H1 (cell line): ENCODE data around the gene ST8SIA5. TPM values are rescaled to one million over a fixed set of nuclear protein-coding genes. Genes with fewer than 3 reads are reported as not detected.

Experiments used
- HDAC6 ChIP-seq: IDR thresholded peaks from one replicate; pipeline ENCODE4 v1.7.1; 2012; ENCODE audit warnings: low read depth, mild to moderate bottlenecking, inconsistent platforms, low read length, moderate library complexity
- JUN ChIP-seq: IDR thresholded peaks from 2 replicates; pipeline ENCODE4 v1.6.1; 2011; ENCODE audit warnings: low read depth, mild to moderate bottlenecking, improper control_type of control experiment, low read length
- SIN3A ChIP-seq, 2 experiments: IDR thresholded peaks in 1 of 2; conservative IDR thresholded peaks in 1 of 2; 2 replicates each; pipeline ENCODE4 v1.6.1; 2011 to 2012; ENCODE audit warnings: low read length in 2 of 2, improper control_type of control experiment in 1 of 2, low read depth in 1 of 2, mild to moderate bottlenecking in 1 of 2
- SIX5 ChIP-seq: IDR thresholded peaks from 2 replicates; pipeline ENCODE4 v1.6.1; 2011; ENCODE audit warnings: mild to moderate bottlenecking, low read depth, low read length
- TAF7 ChIP-seq: optimal IDR thresholded peaks from 2 replicates; pipeline ENCODE3; 2011; ENCODE audit warnings: low read depth, mild to moderate bottlenecking, inconsistent platforms, low read length, moderate library complexity, borderline replicate concordance
- polyA plus RNA-seq, 7 experiments: library from polyadenylated mRNA; depleted of rRNA in 3 of 7; stranded (reverse) in 5 of 7; unstranded in 2 of 7; fragments of >200 nt in 5 of 7; fragments of 200-250 nt in 2 of 7; gene quantifications; 1 replicate in 5 of 7; 2 replicates in 1 of 7; 4 replicates in 1 of 7; pipeline versions ENCODE4 v1.2.1 to v1.2.3, GENCODE V29; 2011 to 2013; ENCODE audit warnings: missing spikeins in 2 of 7, mixed read lengths in 2 of 7
- total RNA-seq: library from RNA; stranded (reverse); fragmentation: NEBNext Ultra II Directional; extraction: Animal tissue kit (Norgen Biotek cat#: 25700); gene quantifications from 2 replicates; pipeline ENCODE4 v1.2.1, GENCODE V29; 2021
- TF ChIP-seq, protein P1 (sequence below): fragments of 300-600 bp; sonication (generic); IDR thresholded peaks from 2 replicates; pipeline ENCODE4 v1.7.1; 2012; ENCODE audit warnings: low read length, moderate library complexity, mild to moderate bottlenecking, inconsistent platforms; ENCODE audit not compliant: insufficient replicate concordance
- TF ChIP-seq, protein P2 (sequence below), 3 experiments: IDR thresholded peaks; 1 replicate in 2 of 3; 2 replicates in 1 of 3; pipeline versions ENCODE4 v1.5.1 to v1.6.1; 2011; ENCODE audit warnings: low read length in 3 of 3, mild to moderate bottlenecking in 3 of 3, inconsistent platforms in 2 of 3, low read depth in 1 of 3, moderate library complexity in 1 of 3; ENCODE audit not compliant: insufficient read depth in 1 of 3; ENCODE audit errors: control extremely low read depth in 1 of 3
- TF ChIP-seq, protein P3 (sequence below): IDR thresholded peaks from 2 replicates; pipeline ENCODE4 v1.6.1; 2012; ENCODE audit warnings: inconsistent platforms

Gene ST8SIA5
- total and polyA plus RNA-seq, 2 of the 8 experiments (the other 6 are each of a cell fraction or from before 2014, with no cell fraction given): 2.4 to 6.3 TPM

DNA sequence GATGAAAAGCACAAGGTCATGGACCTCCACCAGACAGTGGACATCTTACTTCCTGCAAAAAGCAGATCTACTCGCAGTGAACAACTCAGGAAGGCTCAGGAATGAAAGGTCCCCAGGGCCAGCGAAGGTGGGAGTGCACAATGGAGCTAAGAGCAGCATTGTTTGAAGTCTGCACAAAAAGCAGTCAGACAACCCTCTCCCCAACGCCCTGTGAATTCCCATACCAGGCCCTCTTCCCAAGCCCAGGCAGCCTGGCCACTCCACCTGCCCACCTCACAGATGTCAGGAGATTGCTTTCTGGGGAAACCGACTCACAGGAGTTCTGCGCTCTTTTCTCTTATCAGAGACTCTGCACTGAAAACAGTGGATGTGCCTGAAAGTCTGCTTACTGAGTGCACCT is 34.8 kb downstream of the ST8SIA5 start (continued):
- TF ChIP-seq, protein P1, sequence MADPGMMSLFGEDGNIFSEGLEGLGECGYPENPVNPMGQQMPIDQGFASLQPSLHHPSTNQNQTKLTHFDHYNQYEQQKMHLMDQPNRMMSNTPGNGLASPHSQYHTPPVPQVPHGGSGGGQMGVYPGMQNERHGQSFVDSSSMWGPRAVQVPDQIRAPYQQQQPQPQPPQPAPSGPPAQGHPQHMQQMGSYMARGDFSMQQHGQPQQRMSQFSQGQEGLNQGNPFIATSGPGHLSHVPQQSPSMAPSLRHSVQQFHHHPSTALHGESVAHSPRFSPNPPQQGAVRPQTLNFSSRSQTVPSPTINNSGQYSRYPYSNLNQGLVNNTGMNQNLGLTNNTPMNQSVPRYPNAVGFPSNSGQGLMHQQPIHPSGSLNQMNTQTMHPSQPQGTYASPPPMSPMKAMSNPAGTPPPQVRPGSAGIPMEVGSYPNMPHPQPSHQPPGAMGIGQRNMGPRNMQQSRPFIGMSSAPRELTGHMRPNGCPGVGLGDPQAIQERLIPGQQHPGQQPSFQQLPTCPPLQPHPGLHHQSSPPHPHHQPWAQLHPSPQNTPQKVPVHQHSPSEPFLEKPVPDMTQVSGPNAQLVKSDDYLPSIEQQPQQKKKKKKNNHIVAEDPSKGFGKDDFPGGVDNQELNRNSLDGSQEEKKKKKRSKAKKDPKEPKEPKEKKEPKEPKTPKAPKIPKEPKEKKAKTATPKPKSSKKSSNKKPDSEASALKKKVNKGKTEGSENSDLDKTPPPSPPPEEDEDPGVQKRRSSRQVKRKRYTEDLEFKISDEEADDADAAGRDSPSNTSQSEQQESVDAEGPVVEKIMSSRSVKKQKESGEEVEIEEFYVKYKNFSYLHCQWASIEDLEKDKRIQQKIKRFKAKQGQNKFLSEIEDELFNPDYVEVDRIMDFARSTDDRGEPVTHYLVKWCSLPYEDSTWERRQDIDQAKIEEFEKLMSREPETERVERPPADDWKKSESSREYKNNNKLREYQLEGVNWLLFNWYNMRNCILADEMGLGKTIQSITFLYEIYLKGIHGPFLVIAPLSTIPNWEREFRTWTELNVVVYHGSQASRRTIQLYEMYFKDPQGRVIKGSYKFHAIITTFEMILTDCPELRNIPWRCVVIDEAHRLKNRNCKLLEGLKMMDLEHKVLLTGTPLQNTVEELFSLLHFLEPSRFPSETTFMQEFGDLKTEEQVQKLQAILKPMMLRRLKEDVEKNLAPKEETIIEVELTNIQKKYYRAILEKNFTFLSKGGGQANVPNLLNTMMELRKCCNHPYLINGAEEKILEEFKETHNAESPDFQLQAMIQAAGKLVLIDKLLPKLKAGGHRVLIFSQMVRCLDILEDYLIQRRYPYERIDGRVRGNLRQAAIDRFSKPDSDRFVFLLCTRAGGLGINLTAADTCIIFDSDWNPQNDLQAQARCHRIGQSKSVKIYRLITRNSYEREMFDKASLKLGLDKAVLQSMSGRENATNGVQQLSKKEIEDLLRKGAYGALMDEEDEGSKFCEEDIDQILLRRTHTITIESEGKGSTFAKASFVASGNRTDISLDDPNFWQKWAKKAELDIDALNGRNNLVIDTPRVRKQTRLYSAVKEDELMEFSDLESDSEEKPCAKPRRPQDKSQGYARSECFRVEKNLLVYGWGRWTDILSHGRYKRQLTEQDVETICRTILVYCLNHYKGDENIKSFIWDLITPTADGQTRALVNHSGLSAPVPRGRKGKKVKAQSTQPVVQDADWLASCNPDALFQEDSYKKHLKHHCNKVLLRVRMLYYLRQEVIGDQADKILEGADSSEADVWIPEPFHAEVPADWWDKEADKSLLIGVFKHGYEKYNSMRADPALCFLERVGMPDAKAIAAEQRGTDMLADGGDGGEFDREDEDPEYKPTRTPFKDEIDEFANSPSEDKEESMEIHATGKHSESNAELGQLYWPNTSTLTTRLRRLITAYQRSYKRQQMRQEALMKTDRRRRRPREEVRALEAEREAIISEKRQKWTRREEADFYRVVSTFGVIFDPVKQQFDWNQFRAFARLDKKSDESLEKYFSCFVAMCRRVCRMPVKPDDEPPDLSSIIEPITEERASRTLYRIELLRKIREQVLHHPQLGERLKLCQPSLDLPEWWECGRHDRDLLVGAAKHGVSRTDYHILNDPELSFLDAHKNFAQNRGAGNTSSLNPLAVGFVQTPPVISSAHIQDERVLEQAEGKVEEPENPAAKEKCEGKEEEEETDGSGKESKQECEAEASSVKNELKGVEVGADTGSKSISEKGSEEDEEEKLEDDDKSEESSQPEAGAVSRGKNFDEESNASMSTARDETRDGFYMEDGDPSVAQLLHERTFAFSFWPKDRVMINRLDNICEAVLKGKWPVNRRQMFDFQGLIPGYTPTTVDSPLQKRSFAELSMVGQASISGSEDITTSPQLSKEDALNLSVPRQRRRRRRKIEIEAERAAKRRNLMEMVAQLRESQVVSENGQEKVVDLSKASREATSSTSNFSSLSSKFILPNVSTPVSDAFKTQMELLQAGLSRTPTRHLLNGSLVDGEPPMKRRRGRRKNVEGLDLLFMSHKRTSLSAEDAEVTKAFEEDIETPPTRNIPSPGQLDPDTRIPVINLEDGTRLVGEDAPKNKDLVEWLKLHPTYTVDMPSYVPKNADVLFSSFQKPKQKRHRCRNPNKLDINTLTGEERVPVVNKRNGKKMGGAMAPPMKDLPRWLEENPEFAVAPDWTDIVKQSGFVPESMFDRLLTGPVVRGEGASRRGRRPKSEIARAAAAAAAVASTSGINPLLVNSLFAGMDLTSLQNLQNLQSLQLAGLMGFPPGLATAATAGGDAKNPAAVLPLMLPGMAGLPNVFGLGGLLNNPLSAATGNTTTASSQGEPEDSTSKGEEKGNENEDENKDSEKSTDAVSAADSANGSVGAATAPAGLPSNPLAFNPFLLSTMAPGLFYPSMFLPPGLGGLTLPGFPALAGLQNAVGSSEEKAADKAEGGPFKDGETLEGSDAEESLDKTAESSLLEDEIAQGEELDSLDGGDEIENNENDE: no peak
- TF ChIP-seq, protein P2, sequence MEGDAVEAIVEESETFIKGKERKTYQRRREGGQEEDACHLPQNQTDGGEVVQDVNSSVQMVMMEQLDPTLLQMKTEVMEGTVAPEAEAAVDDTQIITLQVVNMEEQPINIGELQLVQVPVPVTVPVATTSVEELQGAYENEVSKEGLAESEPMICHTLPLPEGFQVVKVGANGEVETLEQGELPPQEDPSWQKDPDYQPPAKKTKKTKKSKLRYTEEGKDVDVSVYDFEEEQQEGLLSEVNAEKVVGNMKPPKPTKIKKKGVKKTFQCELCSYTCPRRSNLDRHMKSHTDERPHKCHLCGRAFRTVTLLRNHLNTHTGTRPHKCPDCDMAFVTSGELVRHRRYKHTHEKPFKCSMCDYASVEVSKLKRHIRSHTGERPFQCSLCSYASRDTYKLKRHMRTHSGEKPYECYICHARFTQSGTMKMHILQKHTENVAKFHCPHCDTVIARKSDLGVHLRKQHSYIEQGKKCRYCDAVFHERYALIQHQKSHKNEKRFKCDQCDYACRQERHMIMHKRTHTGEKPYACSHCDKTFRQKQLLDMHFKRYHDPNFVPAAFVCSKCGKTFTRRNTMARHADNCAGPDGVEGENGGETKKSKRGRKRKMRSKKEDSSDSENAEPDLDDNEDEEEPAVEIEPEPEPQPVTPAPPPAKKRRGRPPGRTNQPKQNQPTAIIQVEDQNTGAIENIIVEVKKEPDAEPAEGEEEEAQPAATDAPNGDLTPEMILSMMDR (IDR thresholded peaks at IDR 0.05; ENCODE audit: control extremely low read depth in 1 of 3, insufficient read depth in 1 of 3, low read depth in 1 of 3, low read length in 3 of 3): no peak
- TF ChIP-seq SIN3A (conservative IDR thresholded peaks at IDR 0.05 in 1 of 2, IDR thresholded peaks at IDR 0.05 in 1 of 2; ENCODE audit: low read depth in 1 of 2, low read length in 2 of 2): no peak
- TF ChIP-seq TAF7: no peak
- TF ChIP-seq, protein P3, sequence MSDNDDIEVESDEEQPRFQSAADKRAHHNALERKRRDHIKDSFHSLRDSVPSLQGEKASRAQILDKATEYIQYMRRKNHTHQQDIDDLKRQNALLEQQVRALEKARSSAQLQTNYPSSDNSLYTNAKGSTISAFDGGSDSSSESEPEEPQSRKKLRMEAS: no peak
- no peak for TF ChIP-seq HDAC6
- no peak for TF ChIP-seq JUN
- no peak for TF ChIP-seq SIX5
- TF ChIP-seq, all 59 proteins: peak for 0
